OCI-LY7 (cell line): ENCODE data around the gene IGBP1. TPM values are rescaled to one million over a fixed set of nuclear protein-coding genes. Genes with fewer than 3 reads are reported as not detected.
"Not testable (repeated sequence)": the region's sequence is repeated elsewhere in the genome, so short reads cannot be mapped to it uniquely, and the experiment has no call there.

Experiments used
- BruUV-seq: library from RNA; stranded (reverse); fragments of 400-500 nt; replicated peaks from 2 replicates; lab custom pipeline; 2021; lab: Mats Ljungman, UMichigan
- CTCF ChIA-PET: fragments of 300-600 bp; sonication (Branson Sonifier 250); formaldehyde crosslinking; loops from one replicate; lab custom pipeline; 2022; ENCODE audit warnings: antibody characterized with exemption; ENCODE audit not compliant: unreplicated experiment; lab: Charles Lee
- POLR2A ChIA-PET: fragments of 300-600 bp; sonication (Branson Sonifier 250); formaldehyde crosslinking; loops from one replicate; lab custom pipeline; 2022; ENCODE audit warnings: antibody characterized with exemption; lab: Charles Lee
- DNase-seq: peaks from one replicate; pipeline ENCODE4 v3.0.0-alpha.2; 2015; ENCODE audit warnings: low spot score
- H2AFZ ChIP-seq: fragments of 200-600 bp; sonication (generic), shearing (Covaris generic); 2 replicates; pipeline ENCODE4 v1.6.1; 2014; ENCODE audit warnings: mild to moderate bottlenecking, antibody characterized with exemption, low read length, moderate library complexity
- H3K27ac ChIP-seq: fragments of 200-600 bp; sonication (generic); 2 replicates; pipeline ENCODE4 v1.5.1; 2014; ENCODE audit warnings: mixed run types, low read depth, mild to moderate bottlenecking, moderate library complexity, low read length, inconsistent platforms; ENCODE audit not compliant: poor library complexity, severe bottlenecking
- H3K36me3 ChIP-seq: fragments of 200-600 bp; sonication (generic); 2 replicates; pipeline ENCODE4 v1.6.1; 2014; ENCODE audit warnings: mild to moderate bottlenecking, antibody characterized with exemption, low read length, moderate library complexity, mixed read lengths; ENCODE audit not compliant: insufficient read depth
- H3K4me1 ChIP-seq: fragments of 200-600 bp; sonication (generic); 2 replicates; pipeline ENCODE4 v1.5.1; 2014; ENCODE audit warnings: mild to moderate bottlenecking, low read length; ENCODE audit not compliant: insufficient read depth, poor library complexity, severe bottlenecking
- H3K4me2 ChIP-seq: fragments of 200-600 bp; sonication (generic); 2 replicates; pipeline ENCODE4 v1.6.1; 2014; ENCODE audit warnings: mild to moderate bottlenecking, low read length
- H3K4me3 ChIP-seq: fragments of 200-600 bp; sonication (generic); 2 replicates; pipeline ENCODE4 v1.5.1; 2014; ENCODE audit warnings: mild to moderate bottlenecking, low read depth, low read length; ENCODE audit not compliant: poor library complexity, severe bottlenecking
- H3K79me2 ChIP-seq: fragments of 200-600 bp; sonication (generic); 2 replicates; pipeline ENCODE4 v1.6.1; 2016; ENCODE audit warnings: low read depth, mild to moderate bottlenecking, low read length, moderate library complexity, mixed read lengths; ENCODE audit not compliant: insufficient read depth
- H3K9me2 ChIP-seq: fragments of 200-600 bp; sonication (generic); 2 replicates; pipeline ENCODE4 v1.6.1; 2016; ENCODE audit warnings: mild to moderate bottlenecking, low read length, mixed read lengths; ENCODE audit not compliant: insufficient read depth
- H3K9me3 ChIP-seq: fragments of 200-600 bp; sonication (generic); 2 replicates; pipeline ENCODE4 v1.6.1; 2014; ENCODE audit warnings: mild to moderate bottlenecking, mixed run types, low read length, mixed read lengths
- H4K20me1 ChIP-seq: fragments of 200-600 bp; sonication (generic); 2 replicates; pipeline ENCODE4 v1.6.1; 2014; ENCODE audit warnings: mild to moderate bottlenecking, antibody characterized with exemption, low read length, moderate library complexity, mixed read lengths; ENCODE audit not compliant: insufficient read depth
- CTCF ChIP-seq: fragments of 200-600 bp; sonication (generic); conservative IDR thresholded peaks from 2 replicates; pipeline ENCODE4 v1.5.1; 2014; ENCODE audit warnings: mild to moderate bottlenecking, antibody characterized with exemption, low read length, moderate library complexity, mixed read lengths
- EZH2phosphoT487 ChIP-seq: fragments of 200-600 bp; sonication (generic); IDR thresholded peaks from 2 replicates; pipeline ENCODE4 v1.6.1; 2018; ENCODE audit warnings: low read depth, borderline replicate concordance, mild to moderate bottlenecking, mixed run types, antibody characterized with exemption, low read length, moderate library complexity, mixed read lengths
- intact Hi-C: fragments of 100-400 bp; cut with micrococcal nuclease; formaldehyde crosslinking; loops from one replicate; pipeline ENCODE4 v1.10.0; 2022; ENCODE audit not compliant: unreplicated experiment
- total RNA-seq, 2 experiments: library from RNA; depleted of rRNA in 1 of 2; stranded (reverse); fragments of >200 nt in 1 of 2; shearing (Covaris generic) in 1 of 2; gene quantifications; 2 replicates each; pipeline ENCODE4 v1.2.3, GENCODE V29; 2014 to 2022

IGBP1 gene
- total RNA-seq, 2 experiments from 2014 or later, result 47.2 to 60.5 TPM

GRCh38 chrX:70105229-70105628, 28.0 kb upstream of the IGBP1 start:
- H2AFZ ChIP-seq, result no peak overlapping the region
- no peaks in the 10 kb centered on the region for H3K4me1 ChIP-seq
- BruUV-seq, result no TSS peak
- H3K27ac ChIP-seq, result no peak overlapping the region
- CTCF ChIA-PET, result no interaction called here
- no peak overlapping the region for H3K4me3 ChIP-seq
- TF ChIP-seq CTCF (no peak), EZH2phosphoT487 (no peak)
- intact Hi-C loops, result no loop called here
- no peaks in the 10 kb centered on the region for H4K20me1 ChIP-seq
- POLR2A ChIA-PET, result no interaction called here
- H3K79me2 ChIP-seq, result no peaks in the 10 kb centered on the region
- H3K36me3 ChIP-seq, result no peaks in the 10 kb centered on the region
- H3K4me2 ChIP-seq, result no peak overlapping the region
- no peaks in the 10 kb centered on the region for H3K9me3 ChIP-seq
- DNase-seq, result no peak
- no peaks in the 10 kb centered on the region for H3K9me2 ChIP-seq

GRCh38 chrX:70111436-70112026, 21.7 kb upstream of the IGBP1 start:
- H3K79me2 ChIP-seq, H3K4me3 ChIP-seq, H3K4me2 ChIP-seq, H3K9me3 ChIP-seq, H3K27ac ChIP-seq, H4K20me1 ChIP-seq, H3K9me2 ChIP-seq, H3K36me3 ChIP-seq, POLR2A ChIA-PET, DNase-seq, intact Hi-C loops, CTCF ChIA-PET, H2AFZ ChIP-seq, H3K4me1 ChIP-seq, BruUV-seq: not testable (repeated sequence)

- intact Hi-C loops, result no loop called here
- TF ChIP-seq CTCF (no peak), EZH2phosphoT487 (no peak)
These were observed 15.5 kb upstream of the IGBP1 start for GRCh38 chrX:70117738-70118137.

GRCh38 chrX:70123014-70123413, 10.2 kb upstream of the IGBP1 start:
- H3K4me2 ChIP-seq, H3K9me3 ChIP-seq, CTCF ChIA-PET, H3K9me2 ChIP-seq, H3K36me3 ChIP-seq, H3K4me1 ChIP-seq, H2AFZ ChIP-seq, H3K4me3 ChIP-seq, H3K27ac ChIP-seq, intact Hi-C loops, H4K20me1 ChIP-seq, BruUV-seq, H3K79me2 ChIP-seq, DNase-seq: not testable (repeated sequence)
- POLR2A ChIA-PET, result interaction anchor here (0.7 kb wide), 1 partner anchor 507 kb away, joined by 3 read pairs; the partner anchor contains the start of gene EDA

More at GRCh38 chrX:70117738-70118137, 15.5 kb upstream of the IGBP1 start:
- Histone ChIP-seq H2AFZ (no peak overlapping the region), H3K36me3 (no peaks in the 10 kb centered on the region), H3K4me3 (no peak overlapping the region), H3K4me1 (no peaks in the 10 kb centered on the region), H3K9me2 (no peaks in the 10 kb centered on the region), H3K27ac (no peak overlapping the region), H4K20me1 (no peaks in the 10 kb centered on the region), H3K4me2 (no peak overlapping the region), H3K79me2 (no peaks in the 10 kb centered on the region), H3K9me3 (no peaks in the 10 kb centered on the region)
- no peak for DNase-seq
- CTCF ChIA-PET, result no interaction called here
- BruUV-seq, result no TSS peak
- POLR2A ChIA-PET, result no interaction called here
